Measurements from ENCODE around the gene SNX11. TPM values are rescaled to one million over a fixed set of nuclear protein-coding genes. Genes with fewer than 3 reads are reported as not detected.

SNX11 gene
- total and polyA plus RNA-seq, 2 experiments from 2014 or later = 11.6 to 19.3 TPM

DNA sequence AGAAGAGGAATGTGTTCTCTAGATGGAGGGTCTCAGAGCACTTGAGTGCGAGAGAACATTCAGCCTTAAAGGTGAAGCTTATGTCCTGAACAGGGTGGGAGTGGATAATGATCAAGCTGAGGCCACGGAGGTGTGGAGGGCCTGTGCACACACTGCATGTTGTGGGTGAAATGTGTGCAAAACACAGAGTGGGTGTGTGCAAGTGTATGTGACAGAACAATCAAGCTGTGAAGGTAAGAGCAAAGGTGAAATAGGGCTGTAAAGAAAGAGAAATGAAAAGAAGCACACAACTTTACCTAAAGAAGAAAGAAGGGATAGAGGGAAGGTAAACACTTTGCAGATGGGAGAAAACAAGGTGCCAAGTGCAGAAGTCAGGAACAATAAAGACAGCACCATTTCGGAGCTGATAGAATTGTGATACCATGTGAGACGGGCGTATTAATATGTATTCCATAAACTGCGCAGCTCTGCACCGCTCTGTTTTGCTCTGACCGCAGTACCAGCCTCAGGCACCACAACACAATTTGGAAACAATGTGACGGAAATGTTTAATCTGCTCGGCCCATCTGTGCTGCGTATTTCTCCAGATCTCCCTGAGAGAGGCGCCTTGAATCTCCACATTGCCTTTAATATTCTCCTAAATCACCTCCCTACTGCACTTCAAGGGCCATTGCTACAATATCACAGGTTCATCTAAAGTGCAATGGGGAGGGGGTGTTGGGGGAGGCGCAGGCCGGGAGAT lies 40.6 kb downstream of the SNX11 start:
- TF ChIP-seq, protein P1, sequence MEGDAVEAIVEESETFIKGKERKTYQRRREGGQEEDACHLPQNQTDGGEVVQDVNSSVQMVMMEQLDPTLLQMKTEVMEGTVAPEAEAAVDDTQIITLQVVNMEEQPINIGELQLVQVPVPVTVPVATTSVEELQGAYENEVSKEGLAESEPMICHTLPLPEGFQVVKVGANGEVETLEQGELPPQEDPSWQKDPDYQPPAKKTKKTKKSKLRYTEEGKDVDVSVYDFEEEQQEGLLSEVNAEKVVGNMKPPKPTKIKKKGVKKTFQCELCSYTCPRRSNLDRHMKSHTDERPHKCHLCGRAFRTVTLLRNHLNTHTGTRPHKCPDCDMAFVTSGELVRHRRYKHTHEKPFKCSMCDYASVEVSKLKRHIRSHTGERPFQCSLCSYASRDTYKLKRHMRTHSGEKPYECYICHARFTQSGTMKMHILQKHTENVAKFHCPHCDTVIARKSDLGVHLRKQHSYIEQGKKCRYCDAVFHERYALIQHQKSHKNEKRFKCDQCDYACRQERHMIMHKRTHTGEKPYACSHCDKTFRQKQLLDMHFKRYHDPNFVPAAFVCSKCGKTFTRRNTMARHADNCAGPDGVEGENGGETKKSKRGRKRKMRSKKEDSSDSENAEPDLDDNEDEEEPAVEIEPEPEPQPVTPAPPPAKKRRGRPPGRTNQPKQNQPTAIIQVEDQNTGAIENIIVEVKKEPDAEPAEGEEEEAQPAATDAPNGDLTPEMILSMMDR (IDR thresholded peaks at IDR 0.05; ENCODE audit: low read depth, low read length) = no peak
- H3K4me1 ChIP-seq (ENCODE audit: low read depth) = no peaks in the 10 kb centered on the region
- H3K4me3 ChIP-seq = no peak overlapping the region

DNA sequence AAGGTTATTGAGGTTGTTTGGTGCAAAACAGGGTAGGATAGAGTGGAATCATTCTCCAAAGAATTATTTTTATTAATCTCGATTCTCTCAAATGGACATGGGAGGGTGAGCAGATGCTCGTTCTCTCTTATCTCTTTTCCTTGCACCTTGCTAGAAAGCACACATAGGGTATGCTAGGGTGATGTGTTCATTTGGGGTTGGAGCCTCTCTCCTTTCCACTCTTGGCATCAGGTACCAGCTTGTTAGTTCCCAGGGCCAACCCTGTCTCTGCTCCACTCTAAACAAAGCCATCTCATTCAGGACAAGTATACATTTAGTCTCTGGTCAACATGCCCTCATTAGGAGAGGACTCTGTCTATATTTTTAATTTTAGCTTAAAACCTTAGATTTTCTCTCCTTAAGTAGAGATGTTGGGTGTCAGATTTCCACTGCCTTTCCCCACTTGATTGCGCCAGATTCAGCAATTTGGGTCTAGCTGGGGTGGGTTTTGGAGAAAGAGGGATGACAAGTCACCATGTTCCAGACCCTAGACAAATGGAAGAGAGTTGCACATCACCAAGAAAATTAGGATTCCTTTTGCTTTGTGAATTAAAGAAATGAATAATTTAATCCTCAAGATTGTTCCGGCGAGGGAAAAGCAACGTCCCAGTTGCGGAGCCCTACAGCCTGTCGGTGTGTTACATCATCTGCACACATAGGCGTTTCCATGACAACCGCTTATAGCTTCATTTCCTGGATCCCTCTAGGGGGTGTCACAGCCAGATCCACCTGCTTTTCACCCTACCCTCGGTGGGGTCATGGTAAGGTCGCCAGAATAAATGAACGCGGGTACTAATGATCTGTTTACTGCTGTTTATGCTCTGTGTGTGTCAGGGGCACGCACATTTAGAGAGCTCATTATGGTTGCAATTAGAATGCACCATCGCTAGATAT lies 41.6 kb downstream of the SNX11 start:
- Histone ChIP-seq H3K27me3 (peaks cover 64% of the 10 kb centered on the region), H3K4me1 (ENCODE audit: low read depth) (no peaks in the 10 kb centered on the region), H3K27ac (no peak overlapping the region), H3K9me3 (ENCODE audit: low read depth) (no peaks in the 10 kb centered on the region), H3K4me3 (no peak overlapping the region), H3K36me3 (no peaks in the 10 kb centered on the region)
- DNase-seq (ENCODE audit: low read depth in 1 of 2, low spot score in 1 of 2) = peak in 1 of 2 donors; percentile 28
- TF ChIP-seq, protein P1 (IDR thresholded peaks at IDR 0.05; ENCODE audit: low read depth, low read length) = no peak

More for the DNA sequence above, 40.6 kb downstream of the SNX11 start:
- no peak for DNase-seq (ENCODE audit: low read depth in 1 of 2, low spot score in 1 of 2)
- H3K36me3 ChIP-seq = no peaks in the 10 kb centered on the region
- no peak overlapping the region for H3K27ac ChIP-seq
- no peaks in the 10 kb centered on the region for H3K9me3 ChIP-seq (ENCODE audit: low read depth)
- H3K27me3 ChIP-seq = peaks cover 64% of the 10 kb centered on the region

DNA sequence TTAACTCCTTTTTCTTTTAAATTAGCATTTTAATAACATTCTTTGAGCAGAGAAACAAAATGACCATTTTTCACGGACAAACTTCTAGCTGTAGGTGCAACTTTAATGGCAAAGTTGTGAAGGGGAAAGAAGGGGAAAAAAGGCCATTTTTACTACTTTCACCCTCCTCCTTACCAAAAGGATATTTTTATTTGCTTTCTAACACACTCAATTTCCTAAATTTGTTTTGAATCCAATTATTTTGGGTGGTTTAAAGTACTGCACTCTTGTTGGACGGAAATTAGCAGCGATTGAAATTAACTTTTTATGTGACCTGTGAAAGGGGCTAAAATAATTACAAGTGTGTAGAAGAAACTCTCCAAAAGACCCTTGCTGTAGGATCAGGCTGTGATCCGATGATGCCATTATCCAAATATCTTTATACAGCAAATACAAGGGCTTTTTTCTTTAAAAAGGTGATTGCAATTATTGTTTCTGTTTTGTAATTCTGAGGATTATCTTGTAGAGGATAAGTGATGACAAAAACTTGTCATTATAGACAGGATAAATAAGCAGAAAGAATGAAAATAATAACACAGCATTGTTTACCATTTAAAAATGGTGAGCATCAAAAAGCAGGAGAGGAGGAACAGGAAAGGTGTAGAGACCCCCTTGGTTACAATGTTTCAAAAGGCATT lies 42.4 kb downstream of the SNX11 start:
- H3K36me3 ChIP-seq = no peaks in the 10 kb centered on the region
- H3K4me3 ChIP-seq = no peak overlapping the region
- H3K9me3 ChIP-seq (ENCODE audit: low read depth) = no peaks in the 10 kb centered on the region
- TF ChIP-seq, protein P1 (IDR thresholded peaks at IDR 0.05; ENCODE audit: low read depth, low read length) = no peak
- no peak overlapping the region for H3K27ac ChIP-seq
- no peaks in the 10 kb centered on the region for H3K4me1 ChIP-seq (ENCODE audit: low read depth)
- peaks cover 60% of the 10 kb centered on the region for H3K27me3 ChIP-seq
- DNase-seq (ENCODE audit: low read depth in 1 of 2, low spot score in 1 of 2) = no peak

DNA sequence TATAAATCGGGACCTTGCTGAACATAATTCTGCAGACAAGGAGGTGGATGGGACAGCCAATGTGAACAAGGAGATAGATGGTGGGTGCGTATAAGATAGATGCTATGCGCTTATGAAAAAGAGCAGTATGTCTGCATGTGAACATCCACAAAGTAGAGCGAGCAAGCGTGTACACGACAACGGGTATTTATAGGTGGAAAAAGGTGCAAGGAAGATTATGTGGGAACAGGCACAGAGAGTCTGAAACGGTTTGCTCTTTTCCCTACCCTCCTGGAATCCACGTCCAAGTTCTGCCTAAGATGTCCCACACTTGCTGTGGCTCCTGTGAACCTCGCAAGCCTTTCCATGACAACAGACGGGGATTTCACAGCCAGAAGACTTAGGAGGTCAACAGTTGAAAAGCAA lies 43.0 kb downstream of the SNX11 start:
- Histone ChIP-seq H3K27ac (no peak overlapping the region), H3K4me1 (ENCODE audit: low read depth) (no peaks in the 10 kb centered on the region), H3K36me3 (no peaks in the 10 kb centered on the region), H3K27me3 (peaks cover 60% of the 10 kb centered on the region), H3K4me3 (no peak overlapping the region), H3K9me3 (ENCODE audit: low read depth) (no peaks in the 10 kb centered on the region)
- TF ChIP-seq, protein P1 (IDR thresholded peaks at IDR 0.05; ENCODE audit: low read depth, low read length) = no peak
- DNase-seq (ENCODE audit: low read depth in 1 of 2, low spot score in 1 of 2) = no peak

DNA sequence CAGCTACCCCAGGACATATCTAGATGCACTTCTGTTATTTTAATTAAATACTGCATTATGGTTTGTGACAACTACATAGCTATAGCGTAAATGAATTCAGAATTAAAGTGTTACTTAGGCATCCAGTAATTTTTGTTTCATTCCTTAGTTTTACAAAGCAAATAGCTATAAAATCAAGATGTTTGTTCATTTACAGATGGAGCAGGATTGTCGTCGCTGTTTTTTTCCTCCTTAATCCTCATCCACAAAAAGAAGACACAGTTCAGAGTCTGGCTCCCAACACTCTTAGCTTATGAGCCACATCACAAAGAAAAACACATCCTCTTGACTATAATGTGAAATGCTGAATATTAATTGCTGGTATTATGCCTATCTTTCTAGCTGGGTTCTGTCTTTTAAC lies 43.7 kb downstream of the SNX11 start:
- Histone ChIP-seq H3K27ac (no peak overlapping the region), H3K4me3 (no peak overlapping the region), H3K4me1 (ENCODE audit: low read depth) (no peaks in the 10 kb centered on the region), H3K27me3 (peaks cover 60% of the 10 kb centered on the region), H3K36me3 (no peaks in the 10 kb centered on the region), H3K9me3 (ENCODE audit: low read depth) (no peaks in the 10 kb centered on the region)
- no peak for DNase-seq (ENCODE audit: low read depth in 1 of 2, low spot score in 1 of 2)
- TF ChIP-seq, protein P1 (IDR thresholded peaks at IDR 0.05; ENCODE audit: low read depth, low read length) = no peak
